Measurements from ENCODE around the gene HCFC1.

The HCFC1 gene

GRCh38 chrX:154006947-154007346 is 35.3 kb upstream of the HCFC1 start:
- ATAC-seq (ENCODE audit: low read depth) (no peak), DNase-seq (ENCODE audit: low spot score) (no peak)
- Histone ChIP-seq H3K27me3 (ENCODE audit: insufficient read depth, poor library complexity, severe bottlenecking) (no peaks in the 10 kb centered on the region), H3K27ac (ENCODE audit: poor library complexity, severe bottlenecking) (no peak overlapping the region), H3K36me3 (ENCODE audit: low read depth) (peaks cover 15% of the 10 kb centered on the region; the same call in 1 of the 2 replicates), H3K9me3 (ENCODE audit: severe bottlenecking) (no peaks in the 10 kb centered on the region), H3K4me3 (ENCODE audit: severe bottlenecking) (no peak overlapping the region), H3K4me1 (ENCODE audit: insufficient read depth, poor library complexity, severe bottlenecking) (peaks cover 8% of the 10 kb centered on the region)
- no peak for TF ChIP-seq CTCF (IDR thresholded peaks at IDR 0.05; ENCODE audit: poor library complexity, severe bottlenecking)

GRCh38 chrX:154004315-154004714 is 32.7 kb upstream of the HCFC1 start:
- no peak for DNase-seq (ENCODE audit: low spot score)
- H3K4me3 ChIP-seq (ENCODE audit: severe bottlenecking) = no peak overlapping the region
- no peaks in the 10 kb centered on the region for H3K27me3 ChIP-seq (ENCODE audit: insufficient read depth, poor library complexity, severe bottlenecking)
- no peaks in the 10 kb centered on the region for H3K9me3 ChIP-seq (ENCODE audit: severe bottlenecking)
- H3K36me3 ChIP-seq (ENCODE audit: low read depth) = no peaks in the 10 kb centered on the region; the same call in 1 of the 2 replicates
- TF ChIP-seq CTCF (IDR thresholded peaks at IDR 0.05; ENCODE audit: poor library complexity, severe bottlenecking) = no peak
- H3K4me1 ChIP-seq (ENCODE audit: insufficient read depth, poor library complexity, severe bottlenecking) = no peaks in the 10 kb centered on the region
- no peak overlapping the region for H3K27ac ChIP-seq (ENCODE audit: poor library complexity, severe bottlenecking)
- ATAC-seq (ENCODE audit: low read depth) = no peak

GRCh38 chrX:154002215-154002719 is 30.6 kb upstream of the HCFC1 start:
- ATAC-seq (ENCODE audit: low read depth) = no peak

GRCh38 chrX:154000051-154000450 is 28.4 kb upstream of the HCFC1 start:
- DNase-seq (ENCODE audit: low spot score) = no peak
- Histone ChIP-seq H3K36me3 (ENCODE audit: low read depth) (no peaks in the 10 kb centered on the region), H3K27me3 (ENCODE audit: insufficient read depth, poor library complexity, severe bottlenecking) (no peaks in the 10 kb centered on the region), H3K4me1 (ENCODE audit: insufficient read depth, poor library complexity, severe bottlenecking) (no peaks in the 10 kb centered on the region), H3K27ac (ENCODE audit: poor library complexity, severe bottlenecking) (no peak overlapping the region), H3K4me3 (ENCODE audit: severe bottlenecking) (no peak overlapping the region), H3K9me3 (ENCODE audit: severe bottlenecking) (no peaks in the 10 kb centered on the region)
- ATAC-seq (ENCODE audit: low read depth) = peak; percentile 81
- no peak for TF ChIP-seq CTCF (IDR thresholded peaks at IDR 0.05; ENCODE audit: poor library complexity, severe bottlenecking)

More at GRCh38 chrX:154002215-154002719, 30.6 kb upstream of the HCFC1 start:
- H3K36me3 ChIP-seq (ENCODE audit: low read depth) = no peaks in the 10 kb centered on the region
- H3K27me3 ChIP-seq (ENCODE audit: insufficient read depth, poor library complexity, severe bottlenecking) = no peaks in the 10 kb centered on the region
- TF ChIP-seq CTCF (IDR thresholded peaks at IDR 0.05; ENCODE audit: poor library complexity, severe bottlenecking) = no peak
- H3K9me3 ChIP-seq (ENCODE audit: severe bottlenecking) = no peaks in the 10 kb centered on the region
- DNase-seq (ENCODE audit: low spot score) = no peak
- H3K4me1 ChIP-seq (ENCODE audit: insufficient read depth, poor library complexity, severe bottlenecking) = no peaks in the 10 kb centered on the region
- no peak overlapping the region for H3K27ac ChIP-seq (ENCODE audit: poor library complexity, severe bottlenecking)
- no peak overlapping the region for H3K4me3 ChIP-seq (ENCODE audit: severe bottlenecking)

- Histone ChIP-seq H3K4me1 (ENCODE audit: insufficient read depth, poor library complexity, severe bottlenecking) (no peaks in the 10 kb centered on the region), H3K27ac (ENCODE audit: poor library complexity, severe bottlenecking) (no peak overlapping the region), H3K27me3 (ENCODE audit: insufficient read depth, poor library complexity, severe bottlenecking) (no peaks in the 10 kb centered on the region), H3K9me3 (ENCODE audit: severe bottlenecking) (no peaks in the 10 kb centered on the region), H3K4me3 (ENCODE audit: severe bottlenecking) (no peak overlapping the region), H3K36me3 (ENCODE audit: low read depth) (no peaks in the 10 kb centered on the region)
- DNase-seq (ENCODE audit: low spot score) = no peak
- TF ChIP-seq CTCF (IDR thresholded peaks at IDR 0.05; ENCODE audit: poor library complexity, severe bottlenecking) = no peak
- ATAC-seq (ENCODE audit: low read depth) = peak; percentile 42
Measured at GRCh38 chrX:153999359-154000037, 27.9 kb upstream of the HCFC1 start.
